Measurements from ENCODE around the gene GPX4.
"Not testable (repeated sequence)": the region's sequence is repeated elsewhere in the genome, so short reads cannot be mapped to it uniquely, and the experiment has no call there.

The GPX4 gene

DNA sequence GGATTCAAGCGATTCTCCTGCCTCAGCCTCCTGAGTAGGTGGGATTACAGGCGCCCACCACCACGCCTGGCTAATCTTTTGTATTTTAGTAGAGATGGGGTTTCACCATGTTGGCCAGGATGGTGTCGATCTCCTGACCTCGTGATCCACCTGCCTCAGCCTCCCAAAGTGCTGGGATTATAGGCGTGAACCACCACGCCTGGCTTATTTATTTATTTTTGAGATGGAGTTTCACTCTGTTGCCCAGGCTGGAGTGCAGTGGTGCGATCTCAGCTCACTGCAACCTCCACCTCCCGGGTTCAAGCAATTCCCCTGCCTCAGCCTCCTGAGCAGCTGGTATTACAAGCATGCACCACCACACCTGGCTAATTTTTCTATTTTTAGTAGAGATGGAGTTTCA, 10.9 kb downstream of the GPX4 start:
- not testable (repeated sequence) for H3K27me3 ChIP-seq (ENCODE audit: control insufficient read depth in 5 of 5, insufficient read depth in 4 of 5, low read length in 5 of 5); H3K4me3 ChIP-seq (ENCODE audit: low read depth in 1 of 5, low read length in 5 of 5); H3K9me3 ChIP-seq (ENCODE audit: control insufficient read depth in 5 of 5, low read length in 5 of 5); H3K27ac ChIP-seq (ENCODE audit: low read depth, low read length); H3K9ac ChIP-seq (ENCODE audit: low read length in 5 of 5)
- Histone ChIP-seq H3K4me1 (ENCODE audit: control insufficient read depth in 5 of 5, insufficient read depth in 5 of 5, low read length in 5 of 5) (peaks cover 2 to 23% (median 19%) of the 10 kb centered on the region in 5 donors), H3K36me3 (ENCODE audit: control insufficient read depth in 5 of 5, insufficient read depth in 5 of 5, low read length in 5 of 5) (peaks cover 0 to 75% (median 71%) of the 10 kb centered on the region in 5 donors)

DNA sequence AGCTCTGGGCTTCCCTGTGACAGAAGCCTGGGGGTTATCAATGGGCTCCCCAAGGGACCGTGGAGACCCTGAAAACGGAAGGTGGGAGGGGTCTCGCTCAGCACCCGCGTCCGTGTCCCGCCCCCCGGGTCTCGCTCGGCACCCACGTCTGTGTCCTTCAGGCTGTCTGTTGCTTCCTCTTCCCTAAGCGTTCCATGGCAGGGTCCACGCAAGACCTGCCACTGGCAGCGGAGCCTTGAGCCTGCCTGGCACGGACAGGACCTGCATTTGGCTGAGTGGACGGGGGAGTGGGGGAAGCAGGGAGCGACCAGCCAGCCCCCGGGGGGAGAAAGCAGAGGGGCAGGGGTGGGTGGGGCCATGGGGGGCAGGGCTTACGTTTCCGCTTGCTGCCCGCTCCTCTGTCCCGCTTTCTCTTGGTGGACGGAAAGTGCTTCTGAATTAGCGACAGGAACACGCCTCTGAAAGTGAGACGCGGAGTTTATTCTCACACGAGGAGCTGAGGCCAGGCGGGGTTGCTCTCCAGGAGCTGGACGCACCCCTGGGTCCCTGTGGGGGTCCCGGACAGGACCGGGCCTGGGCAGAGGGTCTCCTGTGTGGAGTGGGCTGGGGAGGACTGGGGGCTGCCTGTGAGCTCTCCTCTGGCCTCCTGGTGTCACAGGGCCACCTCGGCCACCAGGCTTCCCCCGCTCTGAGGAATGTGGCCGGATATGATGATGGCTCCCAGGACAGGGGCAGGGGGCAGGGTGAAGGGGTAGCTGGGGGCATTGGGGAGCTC, 12.0 kb downstream of the GPX4 start:
- Histone ChIP-seq H3K4me1 (ENCODE audit: control insufficient read depth in 5 of 5, insufficient read depth in 5 of 5, low read length in 5 of 5) (peaks cover 0 to 21% (median 18%) of the 10 kb centered on the region in 5 donors), H3K27ac (ENCODE audit: low read depth, low read length) (no peak overlapping the region), H3K27me3 (ENCODE audit: control insufficient read depth in 5 of 5, insufficient read depth in 4 of 5, low read length in 5 of 5) (no peaks in the 10 kb centered on the region), H3K9ac (ENCODE audit: low read length in 5 of 5) (no peak overlapping the region), H3K36me3 (ENCODE audit: control insufficient read depth in 5 of 5, insufficient read depth in 5 of 5, low read length in 5 of 5) (peaks cover 0 to 75% (median 69%) of the 10 kb centered on the region in 5 donors), H3K9me3 (ENCODE audit: control insufficient read depth in 5 of 5, low read length in 5 of 5) (no peaks in the 10 kb centered on the region), H3K4me3 (ENCODE audit: low read depth in 1 of 5, low read length in 5 of 5) (no peak overlapping the region)

DNA sequence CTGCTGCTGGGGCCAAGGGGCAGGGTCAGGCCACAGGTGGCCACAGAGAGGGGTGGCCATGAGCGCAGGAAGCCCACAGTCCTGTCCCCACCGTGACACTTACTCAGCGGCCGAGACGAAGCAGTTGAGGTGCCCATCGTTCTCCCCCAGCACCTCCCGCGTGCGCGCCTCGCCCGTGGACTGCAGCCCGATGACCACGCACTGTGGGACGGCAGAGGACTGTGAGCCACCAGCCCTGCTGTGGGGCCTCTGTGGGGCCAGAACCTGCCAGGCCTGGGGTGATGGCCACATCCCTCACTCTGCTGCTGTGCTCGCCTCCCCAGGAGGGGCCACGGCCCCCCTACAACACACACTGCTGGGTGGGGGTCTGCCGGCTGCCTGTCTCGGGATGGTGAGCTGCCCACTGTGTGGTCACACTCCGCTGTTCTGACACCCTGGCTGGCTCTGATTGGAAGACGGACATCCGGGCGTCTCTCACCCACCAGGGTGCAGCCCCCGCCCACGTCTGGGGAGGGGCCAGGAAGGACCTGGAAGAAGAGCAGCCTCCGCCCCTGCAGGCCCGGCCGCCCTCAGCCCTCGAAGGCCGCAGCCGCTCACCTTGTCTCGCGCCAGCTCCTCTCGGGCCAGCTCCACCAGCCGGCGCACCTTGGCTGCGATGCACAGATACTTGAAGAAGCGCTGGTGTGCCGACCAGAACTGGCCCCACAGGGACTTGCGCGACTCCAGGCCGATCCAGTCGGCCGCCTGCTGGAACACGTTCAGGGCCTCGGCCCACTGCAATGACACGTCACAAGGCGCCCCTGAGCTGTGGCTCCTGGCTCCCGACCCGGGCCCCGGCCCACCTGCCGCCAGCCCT, 13.2 kb downstream of the GPX4 start:
- H3K9me3 ChIP-seq (ENCODE audit: control insufficient read depth in 5 of 5, low read length in 5 of 5) = no peaks in the 10 kb centered on the region
- H3K27ac ChIP-seq (ENCODE audit: low read depth, low read length) = no peak overlapping the region
- no peaks in the 10 kb centered on the region for H3K27me3 ChIP-seq (ENCODE audit: control insufficient read depth in 5 of 5, insufficient read depth in 4 of 5, low read length in 5 of 5)
- H3K9ac ChIP-seq (ENCODE audit: low read length in 5 of 5) = no peak overlapping the region
- no peak overlapping the region for H3K4me3 ChIP-seq (ENCODE audit: low read depth in 1 of 5, low read length in 5 of 5)
- H3K36me3 ChIP-seq (ENCODE audit: control insufficient read depth in 5 of 5, insufficient read depth in 5 of 5, low read length in 5 of 5) = peaks cover 0 to 82% (median 75%) of the 10 kb centered on the region in 5 donors
- H3K4me1 ChIP-seq (ENCODE audit: control insufficient read depth in 5 of 5, insufficient read depth in 5 of 5, low read length in 5 of 5) = peaks cover 0 to 21% (median 16%) of the 10 kb centered on the region in 5 donors

DNA sequence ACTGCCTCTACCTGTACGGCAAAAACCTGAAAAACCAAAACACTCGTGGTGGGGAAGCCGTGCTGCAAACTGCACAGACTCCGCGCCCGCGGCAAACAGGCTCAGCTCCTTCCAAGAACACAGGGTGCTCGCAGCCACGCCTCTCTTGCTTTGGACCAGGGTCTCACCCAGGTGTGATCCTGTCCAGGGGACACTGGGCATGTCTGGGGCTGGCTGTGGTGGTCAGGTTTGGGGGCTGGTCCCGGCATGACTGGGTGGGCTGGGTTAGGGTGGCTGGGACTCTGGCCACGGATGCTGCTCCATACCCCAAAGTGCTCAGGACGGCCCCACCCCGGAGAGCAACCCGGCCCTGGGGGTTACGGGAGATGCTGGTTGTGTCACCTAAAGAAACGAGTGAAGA, 13.9 kb downstream of the GPX4 start:
- Histone ChIP-seq H3K4me3 (ENCODE audit: low read depth in 1 of 5, low read length in 5 of 5) (no peak overlapping the region), H3K36me3 (ENCODE audit: control insufficient read depth in 5 of 5, insufficient read depth in 5 of 5, low read length in 5 of 5) (peaks cover 0 to 84% (median 74%) of the 10 kb centered on the region in 5 donors), H3K27me3 (ENCODE audit: control insufficient read depth in 5 of 5, insufficient read depth in 4 of 5, low read length in 5 of 5) (no peaks in the 10 kb centered on the region), H3K9ac (ENCODE audit: low read length in 5 of 5) (no peak overlapping the region), H3K27ac (ENCODE audit: low read depth, low read length) (no peak overlapping the region), H3K4me1 (ENCODE audit: control insufficient read depth in 5 of 5, insufficient read depth in 5 of 5, low read length in 5 of 5) (peaks cover 0 to 18% (median 15%) of the 10 kb centered on the region in 5 donors), H3K9me3 (ENCODE audit: control insufficient read depth in 5 of 5, low read length in 5 of 5) (no peaks in the 10 kb centered on the region)

DNA sequence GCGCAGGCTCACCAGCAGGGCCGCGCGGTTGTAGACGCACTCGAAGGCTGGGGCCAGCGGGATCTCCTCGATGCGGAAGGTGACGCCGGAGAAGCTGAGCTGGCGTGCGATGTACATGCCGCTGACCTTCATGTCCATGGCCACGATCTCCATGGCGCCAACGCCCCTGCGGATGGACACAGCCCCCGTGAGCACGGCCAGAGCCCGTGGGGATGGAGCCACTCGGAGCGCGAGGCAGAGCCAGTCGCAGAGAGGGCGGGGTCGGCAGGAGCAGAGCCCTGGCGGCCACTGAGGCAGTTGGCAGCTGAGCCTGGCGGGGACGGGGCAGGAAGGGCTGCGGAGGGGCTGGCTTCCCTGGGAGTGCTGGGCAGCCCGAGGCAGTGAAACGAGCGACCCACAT, 15.2 kb downstream of the GPX4 start:
- H3K27me3 ChIP-seq (ENCODE audit: control insufficient read depth in 5 of 5, insufficient read depth in 4 of 5, low read length in 5 of 5) = no peaks in the 10 kb centered on the region
- H3K9ac ChIP-seq (ENCODE audit: low read length in 5 of 5) = no peak overlapping the region
- H3K36me3 ChIP-seq (ENCODE audit: control insufficient read depth in 5 of 5, insufficient read depth in 5 of 5, low read length in 5 of 5) = peaks cover 0 to 90% (median 82%) of the 10 kb centered on the region in 5 donors
- peaks cover 0 to 4% (median 4%) of the 10 kb centered on the region in 5 donors for H3K4me1 ChIP-seq (ENCODE audit: control insufficient read depth in 5 of 5, insufficient read depth in 5 of 5, low read length in 5 of 5)
- no peak overlapping the region for H3K27ac ChIP-seq (ENCODE audit: low read depth, low read length)
- H3K4me3 ChIP-seq (ENCODE audit: low read depth in 1 of 5, low read length in 5 of 5) = no peak overlapping the region
- H3K9me3 ChIP-seq (ENCODE audit: control insufficient read depth in 5 of 5, low read length in 5 of 5) = no peaks in the 10 kb centered on the region

DNA sequence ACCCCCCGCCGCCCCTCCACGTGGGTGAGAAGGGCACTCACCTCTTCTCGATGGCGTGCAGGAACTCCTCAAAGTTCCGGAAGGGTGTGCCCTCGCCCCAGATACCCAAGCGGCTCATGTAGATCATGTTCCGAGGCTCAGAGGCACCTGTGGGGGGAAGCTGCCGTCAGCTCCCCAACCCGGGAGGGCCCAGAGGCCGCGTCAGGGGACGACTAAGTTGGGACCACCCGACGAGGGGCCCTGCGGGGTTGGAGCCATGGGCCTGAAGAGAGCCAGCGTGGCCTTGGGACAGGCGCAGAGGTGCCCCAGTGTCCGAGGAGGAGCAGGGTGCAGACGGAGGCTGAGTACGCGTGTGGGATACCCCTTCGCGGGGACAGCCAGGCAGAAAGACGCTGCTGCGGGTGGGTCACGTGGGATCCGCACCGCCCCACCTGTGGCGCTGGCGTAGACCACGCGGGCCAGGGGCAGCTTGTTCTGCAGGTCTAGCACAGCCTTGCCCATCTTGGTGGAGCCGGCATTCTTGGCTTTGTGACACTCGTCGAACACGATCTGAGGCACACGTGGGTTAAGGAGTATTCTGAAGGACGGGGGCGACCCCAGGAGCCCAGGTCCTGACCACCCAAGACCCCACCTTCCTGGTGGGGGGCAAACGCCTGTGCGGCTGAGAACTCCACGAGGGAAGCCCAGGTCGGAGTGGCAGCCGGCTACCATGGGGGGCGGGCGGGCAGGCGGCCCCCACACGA, 15.9 kb downstream of the GPX4 start:
- Histone ChIP-seq H3K27me3 (ENCODE audit: control insufficient read depth in 5 of 5, insufficient read depth in 4 of 5, low read length in 5 of 5) (no peaks in the 10 kb centered on the region), H3K9me3 (ENCODE audit: control insufficient read depth in 5 of 5, low read length in 5 of 5) (no peaks in the 10 kb centered on the region), H3K9ac (ENCODE audit: low read length in 5 of 5) (no peak overlapping the region), H3K36me3 (ENCODE audit: control insufficient read depth in 5 of 5, insufficient read depth in 5 of 5, low read length in 5 of 5) (peaks cover 0 to 92% (median 83%) of the 10 kb centered on the region in 5 donors), H3K27ac (ENCODE audit: low read depth, low read length) (no peak overlapping the region), H3K4me3 (ENCODE audit: low read depth in 1 of 5, low read length in 5 of 5) (no peak overlapping the region), H3K4me1 (ENCODE audit: control insufficient read depth in 5 of 5, insufficient read depth in 5 of 5, low read length in 5 of 5) (no peaks in the 10 kb centered on the region)

DNA sequence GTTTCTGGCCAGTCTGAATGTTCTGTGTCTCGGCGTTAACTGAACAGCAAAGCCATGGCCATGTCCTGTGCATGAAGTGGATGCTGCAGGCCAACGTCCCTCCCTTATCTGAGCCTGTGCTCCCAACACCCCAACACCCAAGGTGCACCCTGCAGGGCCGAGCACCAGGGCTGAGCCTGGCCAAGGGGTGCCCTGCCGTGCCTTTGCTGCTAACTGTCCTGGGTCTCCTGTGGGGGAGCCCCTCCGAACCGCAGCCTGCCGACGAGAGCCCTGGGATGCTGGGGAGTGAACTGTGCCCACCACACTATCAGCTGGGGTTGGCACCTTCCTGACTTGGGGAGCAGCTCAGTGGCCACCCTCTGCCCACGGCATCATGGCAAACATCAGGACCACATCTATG, 17.6 kb downstream of the GPX4 start:
- H3K4me3 ChIP-seq (ENCODE audit: low read depth in 1 of 5, low read length in 5 of 5) = no peak overlapping the region
- H3K4me1 ChIP-seq (ENCODE audit: control insufficient read depth in 5 of 5, insufficient read depth in 5 of 5, low read length in 5 of 5) = no peaks in the 10 kb centered on the region
- H3K27ac ChIP-seq (ENCODE audit: low read depth, low read length) = no peak overlapping the region
- no peak overlapping the region for H3K9ac ChIP-seq (ENCODE audit: low read length in 5 of 5)
- no peaks in the 10 kb centered on the region for H3K9me3 ChIP-seq (ENCODE audit: control insufficient read depth in 5 of 5, low read length in 5 of 5)
- H3K27me3 ChIP-seq (ENCODE audit: control insufficient read depth in 5 of 5, insufficient read depth in 4 of 5, low read length in 5 of 5) = no peaks in the 10 kb centered on the region
- peaks cover 0 to 97% (median 90%) of the 10 kb centered on the region in 5 donors for H3K36me3 ChIP-seq (ENCODE audit: control insufficient read depth in 5 of 5, insufficient read depth in 5 of 5, low read length in 5 of 5)

DNA sequence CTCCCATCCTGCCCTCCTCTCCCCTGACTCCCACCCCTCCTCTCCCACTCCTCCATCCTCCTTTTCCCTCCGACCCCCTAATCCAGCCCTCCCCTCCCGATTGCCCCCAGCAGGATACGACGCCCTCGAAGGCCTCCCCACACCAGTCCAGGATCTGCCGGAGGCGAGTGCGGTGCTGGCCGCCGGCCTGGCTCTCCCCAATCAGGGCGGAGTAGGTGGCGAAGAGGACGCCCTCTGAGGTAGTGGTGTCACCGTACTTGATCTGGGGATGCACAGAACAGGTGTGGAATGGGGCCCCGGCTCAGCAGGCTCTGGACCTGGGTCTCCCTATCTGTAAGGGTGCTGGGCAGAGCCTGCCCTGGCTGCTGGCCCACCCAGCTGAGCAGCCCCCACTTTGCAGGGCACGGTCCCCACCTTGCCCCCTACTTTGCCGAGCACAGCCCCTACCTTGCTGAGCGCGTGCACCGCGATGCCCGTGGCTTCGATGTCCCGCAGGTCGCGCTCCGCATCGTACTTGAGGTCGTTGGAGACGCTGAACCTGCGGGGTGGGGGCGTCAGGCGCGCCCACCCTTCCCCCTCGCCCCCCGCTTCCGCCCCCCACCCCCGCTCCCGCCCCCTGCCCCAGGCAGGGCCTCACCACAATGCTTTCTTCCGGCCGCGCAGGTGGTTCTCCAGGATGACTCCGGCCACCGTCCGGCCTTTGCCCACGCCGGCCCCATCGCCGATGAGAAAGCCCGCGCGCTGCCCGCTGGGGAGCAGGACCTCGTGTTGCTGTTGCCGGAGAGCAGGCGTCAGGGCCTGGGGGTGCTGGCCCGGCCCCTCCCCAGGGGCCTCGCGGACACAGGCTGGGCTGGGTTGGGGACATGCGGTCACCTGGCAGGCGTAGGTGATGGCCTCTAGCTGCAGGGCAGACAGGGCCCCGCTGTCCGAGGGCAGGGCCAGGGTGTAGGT, 18.5 kb downstream of the GPX4 start:
- no peaks in the 10 kb centered on the region for H3K9me3 ChIP-seq (ENCODE audit: control insufficient read depth in 5 of 5, low read length in 5 of 5)
- H3K27me3 ChIP-seq (ENCODE audit: control insufficient read depth in 5 of 5, insufficient read depth in 4 of 5, low read length in 5 of 5) = no peaks in the 10 kb centered on the region
- no peak overlapping the region for H3K27ac ChIP-seq (ENCODE audit: low read depth, low read length)
- H3K4me3 ChIP-seq (ENCODE audit: low read depth in 1 of 5, low read length in 5 of 5) = no peak overlapping the region
- peaks cover 0 to 97% (median 90%) of the 10 kb centered on the region in 5 donors for H3K36me3 ChIP-seq (ENCODE audit: control insufficient read depth in 5 of 5, insufficient read depth in 5 of 5, low read length in 5 of 5)
- no peak overlapping the region for H3K9ac ChIP-seq (ENCODE audit: low read length in 5 of 5)
- H3K4me1 ChIP-seq (ENCODE audit: control insufficient read depth in 5 of 5, insufficient read depth in 5 of 5, low read length in 5 of 5) = no peaks in the 10 kb centered on the region

DNA sequence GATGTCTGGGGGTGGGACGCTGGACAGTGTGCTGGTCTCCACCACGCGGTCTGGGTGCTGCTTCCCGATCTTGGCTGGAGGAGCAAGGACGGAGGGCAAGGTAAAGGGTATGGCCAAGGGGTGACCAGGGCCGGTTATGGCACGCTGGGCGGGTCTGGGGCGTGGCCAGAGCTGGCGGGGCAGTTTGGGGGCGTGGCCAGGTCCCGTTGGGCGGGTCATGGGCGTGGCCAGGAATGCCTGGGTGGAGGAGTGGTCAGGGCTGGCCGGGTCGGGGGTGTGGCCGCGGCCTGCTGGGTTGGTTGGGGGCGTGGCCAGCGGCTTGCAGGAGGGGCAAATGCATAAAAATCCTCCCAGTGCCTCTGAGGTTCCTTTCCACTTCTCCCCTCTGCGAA, 19.2 kb downstream of the GPX4 start:
- Histone ChIP-seq H3K4me3 (ENCODE audit: low read depth in 1 of 5, low read length in 5 of 5) (no peak overlapping the region), H3K9ac (ENCODE audit: low read length in 5 of 5) (no peak overlapping the region), H3K36me3 (ENCODE audit: control insufficient read depth in 5 of 5, insufficient read depth in 5 of 5, low read length in 5 of 5) (peaks cover 0 to 97% (median 89%) of the 10 kb centered on the region in 5 donors), H3K27ac (ENCODE audit: low read depth, low read length) (no peak overlapping the region), H3K9me3 (ENCODE audit: control insufficient read depth in 5 of 5, low read length in 5 of 5) (no peaks in the 10 kb centered on the region), H3K4me1 (ENCODE audit: control insufficient read depth in 5 of 5, insufficient read depth in 5 of 5, low read length in 5 of 5) (no peaks in the 10 kb centered on the region), H3K27me3 (ENCODE audit: control insufficient read depth in 5 of 5, insufficient read depth in 4 of 5, low read length in 5 of 5) (no peaks in the 10 kb centered on the region)
